Prostate gland (tissue), 2 donors: ENCODE results near the gene DCUN1D2. TPM values are rescaled to one million over a fixed set of nuclear protein-coding genes. Genes with fewer than 3 reads are reported as not detected.

Experiments
- DNase-seq: peaks from one replicate; pipeline ENCODE4 v3.0.0-alpha.2; 2019; ENCODE audit warnings: low spot score
- H3K27ac ChIP-seq, 2 donors: fragments of 200-600 bp; sonication (generic); 2 replicates each; pipeline ENCODE4 v1.5.1; 2017 to 2019
- H3K27me3 ChIP-seq: fragments of 200-600 bp; sonication (generic); replicated peaks from 2 replicates; pipeline ENCODE4 v1.5.1; 2019; ENCODE audit not compliant: insufficient read depth
- H3K36me3 ChIP-seq, 2 donors: fragments of 200-600 bp; sonication (generic); 1 replicate in 1 of 2; 2 replicates in 1 of 2; pipeline versions ENCODE4 v1.5.1 to v1.8.1; 2017 to 2019
- H3K4me1 ChIP-seq: fragments of 200-600 bp; sonication (generic); replicated peaks from 2 replicates; pipeline ENCODE4 v1.5.1; 2019
- H3K4me3 ChIP-seq, 2 donors: fragments of 200-600 bp; sonication (generic); 2 replicates each; pipeline ENCODE4 v1.5.1; 2017 to 2019
- H3K9me3 ChIP-seq: fragments of 200-600 bp; sonication (generic); 2 replicates; pipeline ENCODE4 v1.5.1; 2017
- POLR2A ChIP-seq: fragments of 450-650 bp; IDR thresholded peaks from one replicate; pipeline ENCODE4 v1.6.1; 2016; ENCODE audit warnings: antibody characterized with exemption, mild to moderate bottlenecking
- POLR2AphosphoS5 ChIP-seq: sonication (generic); formaldehyde crosslinking; IDR thresholded peaks from one replicate; pipeline ENCODE4 v1.6.1; 2017; ENCODE audit warnings: antibody characterized with exemption
- WGBS: methylation state at CpG from one replicate; pipeline ENCODE4 v1.1.5; 2018; 5-methylcytosine and 5-hydroxymethylcytosine counted together
- intact Hi-C: fragments of 100-400 bp; cut with DNase I; formaldehyde crosslinking; loops from one replicate; pipeline ENCODE4 v1.14.2; 2022
- total RNA-seq, 2 donors: library from RNA; depleted of rRNA; stranded (reverse); fragments of >200 nt; gene quantifications; one replicate each; pipeline ENCODE4 v1.1.0, GENCODE V29; 2016
- TF ChIP-seq, protein P1 (sequence below), 4 experiments: fragments of 200-600 bp in 2 of 4; fragments of 450-650 bp in 2 of 4; sonication (generic) in 2 of 4; IDR thresholded peaks; 1 replicate in 3 of 4; 2 replicates in 1 of 4; pipeline ENCODE4 v1.5.1; 2016 to 2019; ENCODE audit warnings: antibody characterized with exemption in 4 of 4, mild to moderate bottlenecking in 2 of 4, moderate library complexity in 2 of 4

The DCUN1D2 gene
- total RNA-seq, 2 donors from 2014 or later = 11.0 to 48.0 TPM

DNA sequence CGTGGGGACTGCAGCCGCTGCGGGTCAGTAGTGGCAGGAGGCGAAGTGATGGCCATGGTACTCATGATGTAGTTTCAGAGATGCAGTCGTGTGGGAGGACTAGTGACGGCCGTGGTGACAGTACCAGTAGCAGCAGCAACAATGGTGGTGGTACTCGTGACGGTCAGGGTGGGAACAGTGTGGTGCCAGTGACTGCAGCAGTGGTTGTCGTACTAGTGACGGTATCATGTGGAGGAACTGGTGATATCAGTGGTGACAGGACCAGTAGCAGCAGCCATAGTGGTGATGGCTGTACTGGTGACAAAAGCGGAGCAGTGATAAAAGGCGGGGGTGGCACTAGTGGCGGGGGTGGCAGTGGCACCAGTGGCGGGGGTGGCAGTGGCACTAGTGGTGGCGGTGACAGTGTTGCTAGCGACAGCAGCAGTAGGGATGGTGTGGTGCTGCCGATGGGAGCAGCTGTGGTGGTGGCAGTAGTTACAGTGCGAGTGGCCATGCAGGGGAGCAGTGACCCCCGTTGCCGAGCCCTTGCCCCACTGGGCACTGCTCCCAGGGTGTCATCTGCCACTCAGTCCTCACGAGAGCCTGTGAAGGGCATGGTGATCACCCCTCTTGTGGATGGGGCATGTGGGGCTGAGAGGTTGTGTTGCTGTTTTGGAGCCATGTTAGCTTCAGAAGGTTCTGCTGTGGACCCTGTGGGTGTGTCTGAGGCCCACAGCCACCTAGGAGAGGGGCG is 60.0 kb downstream of the DCUN1D2 start:
- H3K36me3 ChIP-seq = no peaks in the 10 kb centered on the region
- no peak for DNase-seq
- no peaks in the 10 kb centered on the region for H3K27me3 ChIP-seq
- H3K4me1 ChIP-seq = no peaks in the 10 kb centered on the region
- no peak overlapping the region for H3K4me3 ChIP-seq
- intact Hi-C loops = no loop called here
- no peaks in the 10 kb centered on the region for H3K9me3 ChIP-seq
- WGBS = 92% methylated on average over 23 of the region's 23 CpGs
- H3K27ac ChIP-seq = no peak overlapping the region
- no peak for TF ChIP-seq POLR2AphosphoS5
- no peak for TF ChIP-seq POLR2A
- TF ChIP-seq, protein P1, sequence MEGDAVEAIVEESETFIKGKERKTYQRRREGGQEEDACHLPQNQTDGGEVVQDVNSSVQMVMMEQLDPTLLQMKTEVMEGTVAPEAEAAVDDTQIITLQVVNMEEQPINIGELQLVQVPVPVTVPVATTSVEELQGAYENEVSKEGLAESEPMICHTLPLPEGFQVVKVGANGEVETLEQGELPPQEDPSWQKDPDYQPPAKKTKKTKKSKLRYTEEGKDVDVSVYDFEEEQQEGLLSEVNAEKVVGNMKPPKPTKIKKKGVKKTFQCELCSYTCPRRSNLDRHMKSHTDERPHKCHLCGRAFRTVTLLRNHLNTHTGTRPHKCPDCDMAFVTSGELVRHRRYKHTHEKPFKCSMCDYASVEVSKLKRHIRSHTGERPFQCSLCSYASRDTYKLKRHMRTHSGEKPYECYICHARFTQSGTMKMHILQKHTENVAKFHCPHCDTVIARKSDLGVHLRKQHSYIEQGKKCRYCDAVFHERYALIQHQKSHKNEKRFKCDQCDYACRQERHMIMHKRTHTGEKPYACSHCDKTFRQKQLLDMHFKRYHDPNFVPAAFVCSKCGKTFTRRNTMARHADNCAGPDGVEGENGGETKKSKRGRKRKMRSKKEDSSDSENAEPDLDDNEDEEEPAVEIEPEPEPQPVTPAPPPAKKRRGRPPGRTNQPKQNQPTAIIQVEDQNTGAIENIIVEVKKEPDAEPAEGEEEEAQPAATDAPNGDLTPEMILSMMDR (IDR thresholded peaks at IDR 0.05) = no peak

DNA sequence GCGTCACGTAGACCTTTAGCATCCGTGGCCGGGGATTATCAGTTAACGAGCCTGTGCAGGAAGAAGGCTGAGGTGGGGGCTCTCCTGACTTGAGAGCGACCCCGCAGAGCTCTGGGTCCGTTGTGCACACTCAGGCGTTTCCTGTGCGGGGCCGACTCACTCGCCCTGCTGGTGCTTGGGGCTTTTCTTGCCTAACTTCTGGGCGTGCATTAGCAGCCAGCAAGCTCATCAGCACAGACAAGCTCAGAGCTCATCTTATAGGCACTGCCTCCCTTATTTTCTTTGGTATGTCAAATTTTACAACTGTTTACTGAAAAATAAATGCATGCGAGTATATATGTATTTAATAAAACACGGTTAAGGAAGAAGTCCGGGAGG is 60.9 kb downstream of the DCUN1D2 start:
- 78% methylated on average over 16 of the region's 16 CpGs for WGBS
- intact Hi-C loops = no loop called here

DNA sequence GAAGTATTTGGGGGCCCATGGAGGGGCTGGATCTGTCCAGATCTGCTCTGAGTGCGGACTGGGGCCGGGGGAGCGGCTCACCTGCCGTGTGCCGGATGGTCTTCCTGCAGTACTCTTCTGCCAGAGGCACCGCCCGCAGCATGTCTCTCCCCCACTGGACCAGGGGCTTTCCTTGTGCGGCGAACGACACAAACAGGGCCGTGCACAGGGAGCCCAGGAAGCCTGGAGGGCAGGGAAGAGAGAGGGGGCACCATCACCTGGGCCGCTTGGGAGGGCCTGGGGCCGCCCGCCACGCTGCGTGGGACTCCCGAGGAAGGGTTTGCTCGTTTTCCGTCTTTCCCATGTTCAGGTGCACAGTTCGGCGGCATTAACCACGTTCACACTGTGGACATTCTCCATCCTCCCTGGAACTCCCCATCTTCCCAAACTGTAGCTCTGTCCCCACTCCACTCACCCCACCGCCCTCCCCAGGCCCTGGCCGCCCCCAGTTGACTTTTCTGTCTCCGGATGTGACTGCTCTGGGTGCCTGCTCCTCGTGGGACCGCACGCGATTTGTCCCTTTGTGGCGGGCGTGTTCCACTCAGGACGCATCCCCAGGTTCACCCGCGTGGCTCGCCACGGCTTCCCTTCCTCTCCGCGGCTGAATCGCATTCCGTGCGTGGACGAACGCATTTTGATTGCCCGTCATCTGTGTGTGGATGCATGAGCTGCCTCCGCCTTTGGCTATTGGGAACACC is 61.5 kb downstream of the DCUN1D2 start:
- no peaks in the 10 kb centered on the region for H3K36me3 ChIP-seq
- H3K27me3 ChIP-seq = no peaks in the 10 kb centered on the region
- DNase-seq = no peak
- no peaks in the 10 kb centered on the region for H3K4me1 ChIP-seq
- TF ChIP-seq, protein P1 (IDR thresholded peaks at IDR 0.05) = no peak
- TF ChIP-seq POLR2A = no peak
- no peak for TF ChIP-seq POLR2AphosphoS5
- H3K4me3 ChIP-seq = no peak overlapping the region
- whole genome bisulfite sequencing = 93% methylated on average over 45 of the region's 45 CpGs
- intact Hi-C loops = no loop called here
- no peaks in the 10 kb centered on the region for H3K9me3 ChIP-seq
- no peak overlapping the region for H3K27ac ChIP-seq

More for the DNA sequence above, 60.9 kb downstream of the DCUN1D2 start:
- TF ChIP-seq, protein P1 (IDR thresholded peaks at IDR 0.05) = no peak
- no peak for TF ChIP-seq POLR2AphosphoS5
- no peak for TF ChIP-seq POLR2A
- no peaks in the 10 kb centered on the region for H3K4me1 ChIP-seq
- no peak overlapping the region for H3K27ac ChIP-seq
- H3K36me3 ChIP-seq = no peaks in the 10 kb centered on the region
- H3K4me3 ChIP-seq = no peak overlapping the region
- no peaks in the 10 kb centered on the region for H3K27me3 ChIP-seq
- no peaks in the 10 kb centered on the region for H3K9me3 ChIP-seq
- no peak for DNase-seq

DNA sequence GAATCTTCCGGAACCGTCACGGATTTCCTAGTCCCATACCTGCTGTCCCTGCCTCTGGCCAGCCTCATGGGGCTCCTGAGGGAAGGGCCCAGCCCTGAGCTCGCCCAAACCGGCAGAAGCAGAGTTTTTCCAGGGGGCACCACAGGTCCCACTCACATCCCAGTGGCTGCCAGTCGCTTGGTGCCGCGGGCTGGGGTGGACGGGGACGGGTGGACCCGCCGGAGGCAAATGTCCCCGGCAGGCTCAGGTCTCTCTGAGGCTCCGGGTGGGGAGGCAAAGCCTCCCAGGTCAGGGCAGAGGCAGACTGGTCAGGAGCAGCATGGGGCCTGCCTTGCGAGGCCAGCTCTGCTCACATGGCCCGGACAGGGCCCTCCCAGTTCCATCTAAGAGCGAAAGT is 62.0 kb downstream of the DCUN1D2 start:
- H3K27me3 ChIP-seq = no peaks in the 10 kb centered on the region
- DNase-seq = no peak
- no peaks in the 10 kb centered on the region for H3K36me3 ChIP-seq
- no peaks in the 10 kb centered on the region for H3K9me3 ChIP-seq
- H3K27ac ChIP-seq = no peak overlapping the region
- 92% methylated on average over 13 of the region's 17 CpGs for WGBS
- H3K4me1 ChIP-seq = no peaks in the 10 kb centered on the region
- TF ChIP-seq POLR2A (no peak), POLR2AphosphoS5 (no peak)
- TF ChIP-seq, protein P1 (IDR thresholded peaks at IDR 0.05) = no peak
- intact Hi-C loops = no loop called here
- H3K4me3 ChIP-seq = no peak overlapping the region
